NCI-H146 treated with DMSO at 0.1 percent for 48 hours (cell line): Measurements from ENCODE around the gene ZNF787.

Experiments
- DNase-seq: peaks from one replicate; lab custom pipeline; 2025; ENCODE audit not compliant: unreplicated experiment; lab: John Stamatoyannopoulos, UW

The ZNF787 gene

GRCh38 chr19:56144831-56145230, 23.7 kb upstream of the ZNF787 start:
- no peak for DNase-seq

- DNase-seq, result no peak
Measured at GRCh38 chr19:56144376-56144775, 23.3 kb upstream of the ZNF787 start.

GRCh38 chr19:56142897-56143434, 21.9 kb upstream of the ZNF787 start:
- DNase-seq, result no peak

- DNase-seq, result peak; percentile 7
Measured at GRCh38 chr19:56142087-56142787, 21.1 kb upstream of the ZNF787 start.

GRCh38 chr19:56141417-56141993, 20.4 kb upstream of the ZNF787 start:
- no peak for DNase-seq

- peak; percentile 100 for DNase-seq
Measured at GRCh38 chr19:56140583-56141416, 19.7 kb upstream of the ZNF787 start, which contains the start of gene ZNF444. Gene ZNF444, plus strand, starts transcription at chr19:56141287. Its CDS starts 5,625 bp downstream, at chr19:56146912.

- no peak for DNase-seq
Measured at GRCh38 chr19:56139847-56140582, 18.9 kb upstream of the ZNF787 start.

- DNase-seq, result no peak
Measured at GRCh38 chr19:56138069-56138468, 17.0 kb upstream of the ZNF787 start.

- no peak for DNase-seq
Measured at GRCh38 chr19:56137405-56137804, 16.3 kb upstream of the ZNF787 start.

GRCh38 chr19:56136362-56136761, 15.3 kb upstream of the ZNF787 start:
- no peak for DNase-seq

GRCh38 chr19:56134654-56134921, 13.5 kb upstream of the ZNF787 start:
- no peak for DNase-seq

GRCh38 chr19:56133858-56134653, 13.0 kb upstream of the ZNF787 start:
- no peak for DNase-seq

- no peak for DNase-seq
Measured at GRCh38 chr19:56132316-56132822, 11.3 kb upstream of the ZNF787 start.

- DNase-seq, result no peak
Measured at GRCh38 chr19:56131651-56132050, 10.6 kb upstream of the ZNF787 start.

GRCh38 chr19:56130006-56130405, 8.9 kb upstream of the ZNF787 start:
- DNase-seq, result no peak

- no peak for DNase-seq
Measured at GRCh38 chr19:56126983-56127780, 6.1 kb upstream of the ZNF787 start.

GRCh38 chr19:56125806-56126590, 4.9 kb upstream of the ZNF787 start:
- peak; percentile 19 for DNase-seq

GRCh38 chr19:56124578-56124977, 3.5 kb upstream of the ZNF787 start:
- no peak for DNase-seq
